ENCODE results near the gene AOX1.
"Not testable (repeated sequence)": the region's sequence is repeated elsewhere in the genome, so short reads cannot be mapped to it uniquely, and the experiment has no call there.

AOX1 gene

DNA sequence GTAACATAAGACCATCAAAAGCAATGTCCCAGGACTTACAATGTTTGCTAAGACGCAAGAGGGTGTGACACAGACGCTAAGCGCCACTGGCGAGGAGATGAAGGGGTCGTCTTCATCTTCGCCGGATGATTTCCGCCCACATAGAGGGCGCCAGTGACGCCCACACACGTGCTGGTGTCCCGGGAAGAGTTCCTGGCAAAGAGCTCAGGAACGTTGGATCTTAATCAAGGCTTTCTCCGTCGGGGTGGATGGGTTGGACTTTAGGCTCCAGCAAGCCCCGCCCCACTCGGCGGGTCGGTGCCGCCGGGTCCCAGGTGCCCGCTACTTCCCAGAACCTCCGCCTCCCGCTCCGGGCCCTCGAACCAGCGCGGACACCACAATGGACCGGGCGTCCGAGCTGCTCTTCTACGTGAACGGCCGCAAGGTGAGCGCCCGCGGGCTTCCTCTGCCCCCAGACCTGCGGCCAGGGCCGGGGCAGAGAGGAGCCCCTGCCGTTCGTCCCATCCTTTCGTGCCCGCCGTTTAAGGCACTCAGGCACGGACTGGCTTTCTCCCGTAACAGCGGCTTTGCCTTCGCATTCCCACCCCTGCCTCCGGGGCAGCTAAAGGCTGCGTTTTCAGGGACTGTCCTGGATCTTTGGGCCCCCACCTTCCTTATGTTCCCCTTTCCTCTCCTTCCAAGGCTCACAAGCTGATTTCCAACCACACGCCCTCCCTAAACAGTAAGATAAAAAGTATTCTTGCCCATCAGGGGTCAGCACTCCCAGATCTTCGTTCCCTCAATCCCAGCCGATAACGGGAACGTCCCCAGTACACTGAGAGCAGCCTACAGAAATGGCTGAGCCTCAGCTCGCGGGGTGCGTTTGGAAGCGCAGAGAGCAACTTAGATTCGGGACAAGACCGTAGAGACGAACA, at the start of gene AOX1:
AOX1 (plus strand) TSS at position 285 of the 914 bp plus-strand sequence; CDS start at position 380, 95 bp downstream.
- DNase-seq, result no peak

GRCh38 chr2:200538139-200538538, 47.7 kb upstream of the AOX1 start:
- no peak for DNase-seq

DNA sequence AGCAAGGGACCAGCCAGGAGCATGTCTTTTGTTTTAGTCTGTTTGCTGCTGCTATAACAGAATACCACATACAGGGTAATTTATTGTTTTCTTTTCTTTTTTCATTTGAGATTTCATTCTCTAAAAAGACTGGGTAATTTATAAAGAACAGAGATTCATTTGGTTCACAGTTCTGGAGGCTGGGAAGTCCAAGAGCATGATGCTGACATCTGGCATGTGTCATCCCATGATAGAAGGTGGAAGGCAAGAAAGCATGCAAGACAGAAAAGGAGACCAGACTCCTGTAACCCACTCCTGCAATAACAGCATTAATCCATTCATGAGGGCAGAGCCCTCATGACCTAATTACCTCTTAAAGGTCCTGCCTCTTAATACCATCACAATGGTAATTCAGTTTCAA, 45.0 kb upstream of the AOX1 start:
- no peak for DNase-seq

- DNase-seq, result not testable (repeated sequence)
Observed at GRCh38 chr2:200566596-200566995, 19.2 kb upstream of the AOX1 start.

DNA sequence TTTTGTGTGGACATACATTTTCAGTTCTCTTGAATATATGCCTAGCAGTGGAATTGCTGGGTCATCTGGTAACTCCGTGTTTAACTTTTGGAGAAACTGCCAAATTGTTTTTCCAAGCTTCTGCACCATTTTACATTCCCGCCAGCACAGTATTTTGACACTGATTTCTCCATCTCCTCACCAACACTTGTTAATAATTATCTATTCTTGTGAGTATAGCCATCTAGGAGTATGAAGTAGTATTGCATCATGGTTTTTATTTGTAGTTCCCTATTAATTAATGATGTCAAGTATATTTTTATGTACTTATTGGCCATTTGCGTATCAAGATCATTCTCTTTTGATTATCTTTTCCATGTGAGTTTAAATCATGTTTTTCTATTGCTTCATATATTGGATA, 17.9 kb upstream of the AOX1 start:
- no peak for DNase-seq

- DNase-seq, result no peak
Observed at GRCh38 chr2:200575957-200576356, 9.9 kb upstream of the AOX1 start.

DNA sequence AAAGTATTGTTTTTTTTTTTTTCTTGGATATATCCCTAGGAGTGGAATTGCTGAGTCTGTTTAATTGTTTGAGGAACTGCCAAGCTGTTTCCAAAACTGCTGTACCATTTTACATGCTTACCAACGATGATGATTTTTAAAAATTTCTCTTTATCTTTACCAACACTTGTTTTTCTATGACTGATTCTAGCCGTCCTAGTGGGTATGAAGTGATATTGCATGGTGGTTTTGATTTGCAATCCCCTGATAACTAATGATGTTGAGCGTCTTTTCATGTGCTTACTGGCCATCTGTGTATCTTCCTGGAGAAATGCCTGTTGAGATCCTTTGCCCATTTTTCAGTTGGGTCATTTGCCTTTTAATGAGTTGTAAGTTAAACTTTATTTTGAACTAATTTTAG, 8.8 kb upstream of the AOX1 start:
- no peak for DNase-seq

- DNase-seq, result peak; percentile 4
Observed at GRCh38 chr2:200578778-200579177, 7.0 kb upstream of the AOX1 start.

GRCh38 chr2:200584639-200585038, 1.2 kb upstream of the AOX1 start:
- DNase-seq, result no peak

GRCh38 chr2:200585340-200585729, 479 bp upstream of the AOX1 start:
- no peak for DNase-seq

DNA sequence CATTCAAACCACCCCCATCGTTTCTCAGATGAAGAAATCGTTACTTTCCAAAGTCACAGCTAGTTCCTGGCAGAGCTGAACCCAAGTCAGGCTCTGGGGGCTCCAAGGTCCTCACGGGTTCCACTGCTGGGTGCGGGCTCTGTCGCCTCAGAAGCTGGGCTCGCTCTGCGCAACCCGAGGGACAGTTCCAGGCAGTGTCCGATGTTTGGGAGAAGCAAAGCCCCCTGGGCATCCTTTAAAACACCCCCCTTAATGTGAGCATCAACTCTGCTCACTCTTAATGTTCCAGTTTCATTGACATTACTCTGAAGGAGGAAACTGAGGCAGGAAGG, 796 bp downstream of the AOX1 start:
- no peak for DNase-seq

- no peak for DNase-seq
Observed at GRCh38 chr2:200587007-200587616, 1.3 kb downstream of the AOX1 start.

GRCh38 chr2:200588076-200588678, 2.4 kb downstream of the AOX1 start:
- DNase-seq, result no peak

- no peak for DNase-seq
Observed at GRCh38 chr2:200590090-200590489, 4.3 kb downstream of the AOX1 start.

DNA sequence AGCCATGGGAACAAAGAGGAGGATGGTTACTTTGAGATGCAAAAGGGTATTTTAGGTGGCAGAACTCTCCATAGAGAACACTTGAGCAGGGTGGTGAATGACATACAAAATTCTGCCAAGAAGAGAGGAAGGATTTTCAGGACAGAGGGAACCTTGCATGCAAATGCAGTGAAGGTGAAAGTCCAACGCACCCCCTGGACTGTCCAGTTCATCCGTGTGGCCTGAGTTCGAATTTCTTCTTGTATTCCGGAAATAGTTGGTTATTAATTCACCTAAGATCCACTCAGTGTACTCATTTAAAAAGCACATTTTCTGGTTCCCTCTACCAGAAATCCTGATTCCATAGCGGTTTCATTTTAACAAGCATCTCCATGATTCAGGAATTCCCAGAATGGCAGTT, 5.5 kb downstream of the AOX1 start:
- no peak for DNase-seq

DNA sequence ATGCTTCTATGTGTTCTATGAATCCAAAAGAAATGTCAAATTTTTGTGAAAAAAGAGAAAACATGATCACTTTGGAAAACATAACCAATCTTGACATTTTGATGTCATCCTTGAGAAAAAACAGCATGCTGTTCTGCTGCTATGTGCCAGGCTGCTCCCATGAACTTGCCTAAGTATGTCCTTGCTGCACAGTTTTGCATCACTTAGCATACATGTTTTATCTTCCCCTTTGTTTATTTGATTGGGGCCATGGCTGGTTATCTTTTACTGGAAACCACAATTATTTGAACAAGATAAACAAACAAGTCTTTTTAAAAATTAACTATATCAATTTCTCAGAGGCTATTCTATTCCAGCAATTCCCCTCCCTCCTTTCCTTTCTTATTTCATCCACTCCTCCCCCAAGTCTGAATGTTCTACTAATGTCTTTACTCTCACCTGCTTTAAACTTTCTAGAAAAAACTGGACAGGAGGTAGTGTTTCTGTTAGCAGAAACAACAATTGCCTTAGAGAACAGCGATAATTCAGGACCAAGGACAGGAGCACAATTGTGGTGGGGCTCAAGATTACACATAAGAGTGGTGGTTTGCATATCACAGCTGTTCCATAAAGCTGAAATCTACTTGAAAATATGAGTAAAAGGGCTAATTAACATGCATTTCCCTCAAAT, 6.7 kb downstream of the AOX1 start:
- no peak for DNase-seq

GRCh38 chr2:200593905-200594304, 8.1 kb downstream of the AOX1 start:
- DNase-seq, result no peak

DNA sequence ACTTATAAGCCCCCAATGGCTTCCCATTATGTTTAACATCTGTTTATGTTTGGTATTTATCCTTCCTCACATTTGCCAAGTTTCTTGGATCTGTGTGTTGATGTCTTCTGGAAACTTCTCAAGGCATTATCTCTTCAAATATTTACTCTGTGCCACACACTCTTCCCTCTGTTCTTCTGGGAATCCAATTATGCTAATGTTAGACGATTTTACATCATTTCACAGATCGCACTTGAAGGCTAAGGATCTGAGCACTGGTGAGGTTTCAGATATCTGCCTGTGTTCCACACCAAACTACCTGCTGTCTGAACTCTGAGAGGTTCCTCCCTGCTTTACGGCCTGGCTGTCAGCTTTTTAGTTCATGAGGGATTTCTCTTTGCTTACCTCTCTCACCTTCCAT, 10.1 kb downstream of the AOX1 start:
- DNase-seq, result no peak

DNA sequence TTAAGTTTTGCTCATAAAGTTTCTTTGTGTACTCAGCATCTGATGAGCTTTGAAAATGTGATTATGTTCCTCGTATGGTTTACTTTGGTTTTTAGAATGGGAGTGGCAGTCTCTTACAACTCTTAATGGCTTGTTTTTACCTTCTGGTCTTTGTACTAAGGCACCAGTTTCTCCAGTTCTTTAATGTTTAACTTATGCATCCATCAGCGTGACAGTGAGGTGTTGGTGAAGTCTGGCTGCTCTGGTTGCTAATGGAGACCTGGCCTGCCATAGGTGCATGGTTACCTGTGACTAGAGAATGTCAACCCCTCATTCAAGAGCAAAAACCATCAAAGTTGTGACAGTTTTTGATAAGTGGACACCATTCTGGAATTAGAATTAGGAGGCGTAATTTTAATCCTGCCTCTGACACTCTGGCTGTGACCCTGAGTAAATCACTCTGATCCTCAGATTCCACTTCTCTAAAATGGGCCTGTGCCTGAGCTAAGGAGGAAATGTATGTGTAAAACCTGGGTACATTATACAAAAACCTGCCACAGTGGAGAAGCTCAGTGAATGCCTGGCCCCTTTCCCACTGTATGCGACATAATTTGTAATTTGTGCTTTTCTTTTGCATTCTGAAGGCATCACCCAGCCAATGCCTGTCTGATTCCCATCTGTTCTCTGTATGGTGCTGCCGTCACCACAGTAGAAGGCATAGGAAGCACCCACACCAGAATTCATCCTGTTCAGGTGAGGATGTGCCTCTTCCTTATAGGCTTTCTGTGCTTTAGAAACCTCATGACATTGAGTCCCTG, 11.2 kb downstream of the AOX1 start:
- no peak for DNase-seq

- DNase-seq, result no peak
Observed at GRCh38 chr2:200599206-200599605, 13.4 kb downstream of the AOX1 start.

- no peak for DNase-seq
Observed at GRCh38 chr2:200600549-200601225, 14.9 kb downstream of the AOX1 start.

DNA sequence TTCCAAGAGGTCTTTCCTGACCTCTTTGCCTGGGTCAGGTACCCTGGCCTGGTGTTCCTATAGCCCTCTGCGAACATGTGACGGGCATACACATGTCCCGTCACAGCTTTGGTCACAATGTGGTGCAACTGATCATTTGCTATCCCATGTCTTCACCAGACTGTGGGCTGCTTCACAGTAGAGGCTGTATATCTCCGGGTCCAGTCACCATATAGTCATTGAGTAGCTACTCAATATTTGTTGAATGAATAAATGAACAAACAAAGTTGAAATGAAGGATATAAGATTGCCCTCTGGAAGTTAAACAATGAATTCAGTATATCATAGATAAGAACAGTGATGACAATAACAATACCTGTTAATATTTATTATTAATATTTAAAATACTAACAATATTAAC, 16.8 kb downstream of the AOX1 start:
- no peak for DNase-seq
